ENCODE data around the gene TMPRSS9.
A peak's percentile ranks its signal among the peaks of the same experiment; 100 is the strongest.
"Not testable (repeated sequence)": the region's sequence is repeated elsewhere in the genome, so short reads cannot be mapped to it uniquely, and the experiment has no call there.

TMPRSS9 gene

DNA sequence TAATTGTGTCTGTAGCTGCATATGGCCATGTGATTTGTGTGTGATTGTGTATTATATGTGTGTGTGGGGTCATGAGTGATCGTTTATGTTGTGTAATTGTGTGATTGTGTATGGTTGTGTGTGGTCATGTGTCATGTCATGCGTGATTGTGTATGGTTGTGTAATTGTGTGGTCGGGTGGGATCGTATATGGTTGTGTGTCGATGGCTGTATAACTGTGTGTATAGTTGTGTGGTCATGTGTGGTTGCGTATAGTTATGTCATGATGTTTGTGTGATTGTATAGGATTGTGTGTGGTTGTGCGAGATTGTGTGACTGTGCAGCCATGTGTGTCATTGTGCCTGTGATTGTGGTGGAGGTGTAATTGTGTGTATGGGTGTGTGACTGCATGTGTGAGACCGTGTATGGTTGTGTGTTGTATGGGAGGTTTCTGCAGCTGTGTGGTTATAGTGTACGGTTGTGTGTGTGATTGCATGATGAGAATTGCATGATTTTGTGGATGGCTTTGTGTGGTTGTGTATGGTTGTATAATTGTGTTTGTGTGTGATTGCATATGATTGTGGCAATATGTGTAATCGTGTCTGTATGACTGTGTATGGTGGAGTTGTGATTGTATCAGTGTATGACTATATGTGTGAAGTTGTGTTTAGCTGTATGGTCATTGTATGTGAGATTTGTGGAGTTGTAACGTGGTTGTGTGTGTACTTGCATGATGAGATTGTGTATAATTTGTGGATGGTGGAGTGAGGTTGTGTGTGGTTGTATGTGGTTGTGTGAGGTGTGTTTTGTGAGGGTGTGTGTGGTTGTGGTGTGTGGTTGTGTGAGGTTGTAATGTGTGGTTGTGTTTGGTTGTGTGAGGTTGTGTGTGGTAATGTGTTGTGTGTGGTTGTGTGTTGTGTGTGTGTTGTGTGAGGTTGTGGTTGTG, 2.2 kb downstream of the TMPRSS9 start:
- DNase-seq = no peak

DNA sequence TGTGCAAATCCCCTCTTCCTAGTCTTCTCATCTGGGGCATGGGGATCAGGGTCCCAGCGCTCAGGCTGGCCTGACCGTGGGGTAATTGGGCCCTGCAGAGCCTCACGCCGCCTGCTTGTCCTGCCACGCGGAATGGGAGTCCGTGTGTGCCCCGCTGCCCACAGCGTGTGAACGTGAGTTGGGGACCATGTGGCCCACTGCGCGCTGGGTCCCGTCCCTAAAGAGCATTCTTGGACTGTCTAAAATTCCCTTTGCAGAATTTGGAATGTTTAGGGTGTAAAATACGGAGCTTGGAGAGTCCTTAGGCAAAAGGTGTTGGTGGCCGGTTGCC, 2.9 kb downstream of the TMPRSS9 start:
- no peak for DNase-seq

DNA sequence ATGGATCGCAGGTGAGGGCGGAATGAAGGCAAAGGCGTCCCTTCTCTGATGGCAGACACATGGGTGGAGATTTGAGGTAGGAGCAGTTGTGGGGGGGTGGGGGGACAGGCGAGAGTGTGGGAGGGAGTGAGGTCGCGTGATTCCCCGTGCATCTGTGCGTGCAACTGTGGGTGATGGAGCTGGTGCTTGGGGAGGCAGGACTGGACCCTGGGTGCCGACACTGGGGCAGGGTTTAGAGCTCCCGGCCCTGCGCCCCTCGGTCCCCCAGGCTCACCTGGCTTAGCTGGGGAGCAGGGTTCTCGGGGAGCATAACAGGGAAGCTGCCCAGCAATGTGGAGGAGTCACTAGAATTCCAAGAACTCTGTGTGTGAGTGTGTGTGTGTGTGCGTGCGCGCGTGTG, 3.4 kb downstream of the TMPRSS9 start:
- DNase-seq = no peak

DNA sequence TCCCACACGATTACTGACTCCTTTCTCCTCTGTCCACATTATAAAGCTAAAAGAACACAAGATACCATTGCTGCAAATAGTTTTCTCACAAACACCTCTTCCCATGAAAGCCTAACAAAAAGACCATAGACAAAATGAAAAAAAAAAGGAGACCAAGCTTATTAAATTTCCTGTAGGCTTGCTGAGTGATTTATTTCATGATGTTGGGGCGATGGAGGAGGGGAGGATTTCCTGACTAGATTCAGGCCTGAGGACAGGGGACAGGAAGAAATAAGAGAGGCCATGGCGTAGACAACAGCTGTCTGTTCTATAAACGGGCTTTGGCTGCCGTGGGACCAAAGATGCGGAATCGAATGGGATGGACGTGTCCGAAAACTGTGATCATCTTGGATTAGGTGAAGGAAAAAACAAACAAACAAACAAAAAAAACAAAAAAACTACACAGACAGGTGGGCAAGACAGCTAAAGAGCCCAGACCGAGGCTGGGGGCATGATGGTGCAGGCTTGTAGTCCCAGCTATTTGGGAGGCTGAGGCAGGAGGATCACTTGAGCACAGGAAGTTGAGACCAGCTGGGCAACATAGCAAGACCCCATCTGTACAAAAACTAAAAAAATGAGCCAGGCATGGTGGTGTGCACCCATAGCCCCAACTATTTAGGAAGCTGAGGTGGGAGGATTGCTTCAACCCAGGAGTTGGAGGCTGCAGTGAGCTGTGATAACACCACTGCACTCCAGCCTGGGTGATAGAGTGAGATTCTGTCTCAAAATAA, 5.3 kb downstream of the TMPRSS9 start:
- DNase-seq = no peak

DNA sequence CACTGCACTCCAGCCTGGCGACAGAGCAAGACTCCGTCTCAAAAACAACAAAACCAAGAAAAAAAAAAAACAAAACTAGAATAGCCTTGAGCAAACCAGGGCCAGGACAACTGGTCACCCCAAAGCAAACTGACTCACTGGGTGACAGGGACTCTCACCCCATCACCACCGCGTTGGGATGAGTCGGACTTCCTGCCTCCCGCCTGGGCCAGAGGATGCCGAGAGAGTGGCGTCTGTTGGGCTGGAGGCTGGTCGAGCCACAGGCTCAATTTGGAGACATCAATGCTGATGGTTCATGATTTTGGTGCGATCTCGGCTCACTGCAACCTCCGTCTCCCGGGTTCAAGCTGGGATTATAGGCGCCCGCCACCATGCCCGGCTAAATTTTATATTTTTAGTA, 11.6 kb downstream of the TMPRSS9 start:
- no peak for DNase-seq

DNA sequence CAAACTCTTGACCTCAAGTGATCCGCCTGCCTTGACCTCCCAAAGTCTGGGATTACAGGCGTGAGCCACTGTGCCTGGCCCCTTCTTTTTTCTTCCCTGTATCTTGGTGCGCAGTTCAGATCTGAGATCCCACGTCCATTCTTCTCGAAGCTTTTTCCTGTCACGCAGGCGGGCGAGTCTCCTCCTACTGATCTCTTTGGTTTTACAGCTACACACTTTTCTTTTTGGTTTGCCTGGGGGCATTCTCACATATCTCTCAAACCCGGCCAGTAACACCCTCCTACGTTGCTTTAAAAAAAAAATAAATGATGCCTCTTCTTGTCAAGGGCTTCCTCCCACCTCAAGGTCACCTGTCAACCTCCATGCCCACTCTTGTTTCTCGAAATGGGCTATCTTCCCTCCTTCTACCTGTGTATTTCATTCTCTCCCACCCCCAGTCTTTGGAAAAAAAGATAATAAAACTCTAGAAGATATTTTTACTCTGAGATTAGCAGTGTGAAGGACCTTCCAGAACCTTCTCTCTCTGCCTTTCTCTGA, 12.1 kb downstream of the TMPRSS9 start:
- no peak for DNase-seq

DNA sequence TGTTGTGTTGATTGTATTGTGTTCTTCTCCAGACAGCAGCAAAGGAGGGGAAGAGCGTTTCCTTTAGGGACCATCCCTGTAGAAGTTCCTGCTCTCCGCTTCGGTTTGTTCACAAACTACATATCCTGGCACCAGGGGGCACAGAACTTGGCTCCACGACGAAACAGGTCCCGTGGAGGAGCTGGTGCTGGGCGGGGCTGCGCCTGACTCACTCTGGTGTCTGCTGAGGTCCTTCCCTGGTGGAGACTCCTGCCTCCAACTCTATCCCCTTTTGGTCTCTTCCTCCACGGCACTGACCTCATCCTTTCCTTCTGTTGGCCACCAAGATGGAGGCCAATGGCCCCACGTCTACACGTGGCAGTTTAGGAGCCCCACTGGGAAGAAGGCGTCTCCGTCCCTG, 14.7 kb downstream of the TMPRSS9 start:
- no peak for DNase-seq

DNA sequence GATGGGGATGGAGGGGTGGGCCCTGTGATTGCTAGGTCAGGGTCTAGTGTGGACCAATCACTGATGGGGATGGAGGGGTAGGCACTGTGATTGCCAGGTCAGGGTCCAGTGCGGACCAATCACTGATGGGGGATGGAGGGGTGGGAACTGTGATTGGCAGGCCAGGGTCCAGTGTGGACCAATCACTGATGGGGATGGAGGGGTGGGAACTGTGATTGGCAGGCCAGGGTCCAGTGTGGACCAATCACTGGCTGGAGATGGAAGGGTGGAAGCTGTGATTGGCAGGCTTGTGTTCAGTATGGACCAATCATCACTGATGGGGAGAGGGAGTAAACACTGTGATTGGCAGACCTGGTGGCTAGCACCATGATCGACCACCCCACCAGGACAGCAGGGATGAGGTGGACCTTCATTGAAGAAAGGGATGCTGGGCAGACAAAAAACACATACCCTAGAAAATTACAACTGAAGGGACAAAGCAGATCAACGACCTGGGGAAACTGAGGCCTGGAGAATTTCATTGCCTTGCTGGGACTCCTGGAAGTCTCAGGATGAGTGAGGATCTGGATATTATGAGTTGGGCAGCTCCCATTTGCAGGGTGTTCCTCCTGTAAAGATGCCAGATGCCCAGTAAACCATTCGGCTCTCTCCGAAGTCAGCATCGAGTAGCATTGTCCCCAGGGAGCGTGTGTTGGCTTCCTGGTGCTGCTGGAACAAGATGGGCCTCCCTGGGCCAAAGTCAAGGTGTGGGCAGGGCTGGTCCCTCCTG, 15.5 kb downstream of the TMPRSS9 start:
- no peak for DNase-seq

DNA sequence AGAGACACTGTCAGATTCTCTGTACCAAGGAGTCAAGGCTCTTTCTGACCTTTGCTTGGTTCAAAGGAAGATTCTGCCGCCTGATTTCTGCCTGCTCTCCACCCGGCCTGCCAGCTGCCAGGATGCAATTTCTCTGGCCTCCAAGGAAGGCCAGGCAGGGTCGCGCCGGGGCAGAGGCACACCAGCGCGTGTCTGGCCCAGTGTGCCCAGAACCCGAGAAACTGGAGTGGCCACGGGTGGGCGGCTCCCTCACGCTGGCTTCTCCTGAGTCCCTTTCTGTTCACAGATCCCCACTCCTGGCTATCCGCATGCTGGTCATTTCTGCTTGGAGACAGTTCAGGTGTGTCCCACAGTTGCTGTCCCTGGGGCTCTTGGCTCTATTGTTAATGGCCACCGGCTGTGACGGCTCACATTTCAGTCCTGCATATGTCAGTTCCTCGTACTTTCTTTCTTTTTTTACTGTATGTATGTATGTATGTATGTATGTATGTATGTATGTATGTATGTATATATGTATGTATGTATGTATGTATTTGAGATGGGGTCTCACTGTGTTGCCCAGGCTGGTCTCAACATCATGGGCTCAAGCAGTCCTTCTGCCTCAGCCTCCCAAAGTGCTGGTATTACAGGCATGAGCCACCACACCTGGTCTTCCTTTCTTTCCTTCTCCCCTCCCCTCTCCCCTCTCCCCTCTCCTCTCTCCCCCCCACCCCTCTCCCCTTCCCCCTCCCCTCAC, 16.9 kb downstream of the TMPRSS9 start:
- no peak for DNase-seq

DNA sequence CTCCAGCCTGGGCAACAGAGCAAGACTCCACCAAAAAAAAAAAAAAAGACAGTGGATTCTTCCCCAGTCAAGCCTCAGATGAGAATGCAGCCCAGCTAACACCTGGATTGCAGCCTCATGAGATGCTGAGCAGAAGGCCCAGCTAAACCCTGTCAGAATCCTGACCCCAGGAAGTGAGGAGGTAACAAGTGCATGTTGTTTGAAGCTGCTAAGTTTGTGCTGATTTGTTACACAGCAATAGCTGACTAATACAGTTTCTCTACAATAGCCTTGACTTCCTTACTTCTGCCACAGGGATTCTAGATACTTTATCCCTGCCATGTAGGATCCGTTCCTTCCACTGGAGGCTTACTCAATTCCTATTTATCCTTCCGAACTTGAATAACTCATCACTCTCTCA, 20.5 kb downstream of the TMPRSS9 start:
- no peak for DNase-seq

DNA sequence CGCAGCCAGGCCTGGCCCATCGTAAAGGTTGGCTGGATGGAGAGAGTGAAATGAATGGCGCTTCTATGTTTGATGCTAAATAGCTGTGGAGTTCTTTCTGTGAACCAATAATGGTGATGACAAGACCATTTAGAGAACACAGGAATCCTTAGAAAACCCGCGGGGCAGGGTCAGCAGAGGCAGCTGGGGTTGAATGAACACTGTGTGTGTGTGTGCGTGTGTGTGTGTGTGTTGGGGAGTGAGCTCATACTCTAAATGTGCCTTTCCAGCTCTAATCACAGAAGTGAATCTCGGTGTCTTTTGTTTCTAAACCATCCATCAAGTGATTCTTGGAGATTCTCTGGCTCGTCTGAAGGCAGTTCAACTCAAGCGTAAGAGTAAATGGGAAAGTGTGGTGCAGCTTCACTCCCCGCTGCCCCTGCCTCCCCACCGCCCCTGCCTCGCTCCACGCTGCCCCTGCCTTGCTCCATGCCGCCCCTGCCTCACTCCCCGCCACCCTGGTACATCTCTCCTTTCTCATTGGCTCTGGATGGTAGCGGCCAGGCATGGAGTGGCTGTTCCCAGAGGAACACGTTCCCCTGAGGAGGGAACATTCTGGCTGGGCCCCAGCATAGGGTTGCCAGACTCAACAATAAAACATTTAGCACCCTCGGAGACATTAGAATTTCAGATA, 21.2 kb downstream of the TMPRSS9 start:
- DNase-seq = no peak

DNA sequence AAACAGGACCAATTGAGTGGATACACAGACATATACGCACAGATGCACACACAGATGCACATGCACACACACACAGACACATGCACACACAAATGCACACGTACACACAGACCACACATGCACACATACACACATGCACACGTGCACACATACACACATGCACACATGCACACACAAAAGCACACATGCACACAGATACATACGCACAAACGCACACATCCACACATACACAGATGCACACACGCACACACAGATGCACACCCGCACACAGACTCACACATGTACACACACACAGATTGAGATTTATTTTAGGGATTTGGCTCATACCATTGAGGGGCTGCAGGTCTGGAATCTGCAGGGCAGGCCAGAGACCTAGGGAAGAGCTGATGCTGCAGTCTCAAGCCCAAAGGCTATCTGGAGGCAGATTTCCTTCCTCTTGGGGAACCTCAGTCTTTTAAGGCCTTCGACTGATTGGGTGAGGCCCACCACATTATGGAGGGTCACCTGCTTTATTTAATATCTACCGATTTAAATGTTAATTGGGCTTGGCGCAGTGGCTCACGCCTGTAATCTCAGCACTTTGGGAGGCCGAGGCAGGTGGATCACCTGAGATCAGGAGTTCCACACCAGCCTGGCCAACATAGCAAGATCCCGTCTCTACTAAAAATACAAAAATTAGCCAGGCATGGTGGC, 22.6 kb downstream of the TMPRSS9 start:
- no peak for DNase-seq

DNA sequence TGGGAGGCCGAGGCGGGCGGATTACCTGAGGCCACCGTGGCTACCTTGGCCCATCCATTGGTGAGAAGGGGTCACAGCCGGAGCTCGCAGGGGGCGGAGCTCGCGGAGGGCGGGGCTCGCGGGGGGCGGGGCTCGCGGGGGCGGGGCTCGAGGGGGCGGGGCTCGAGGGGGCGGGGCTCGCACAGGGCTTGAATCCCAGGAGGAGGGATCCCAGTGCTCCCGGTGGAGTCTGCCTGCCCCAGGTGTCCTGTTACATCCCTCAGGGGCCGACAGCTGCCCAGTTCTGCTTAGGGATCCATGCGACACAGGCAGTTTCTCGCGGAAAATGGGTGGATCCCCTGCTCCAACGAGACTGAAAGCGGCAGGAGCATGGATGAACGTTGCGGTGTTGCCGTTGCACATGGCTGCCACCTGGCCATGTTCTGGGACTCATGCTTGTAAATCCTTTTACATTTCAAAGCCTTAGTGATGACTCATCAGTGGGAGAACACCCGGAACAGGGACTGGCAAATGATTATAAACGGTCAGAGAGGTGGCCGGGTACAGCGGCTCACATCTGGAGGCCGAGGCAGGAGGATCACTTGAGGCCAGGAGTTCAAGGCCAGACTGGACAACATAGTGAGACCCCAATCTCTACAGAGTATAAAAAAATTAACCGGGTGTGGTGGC, 25.1 kb downstream of the TMPRSS9 start:
- peak; percentile 31 for DNase-seq

DNA sequence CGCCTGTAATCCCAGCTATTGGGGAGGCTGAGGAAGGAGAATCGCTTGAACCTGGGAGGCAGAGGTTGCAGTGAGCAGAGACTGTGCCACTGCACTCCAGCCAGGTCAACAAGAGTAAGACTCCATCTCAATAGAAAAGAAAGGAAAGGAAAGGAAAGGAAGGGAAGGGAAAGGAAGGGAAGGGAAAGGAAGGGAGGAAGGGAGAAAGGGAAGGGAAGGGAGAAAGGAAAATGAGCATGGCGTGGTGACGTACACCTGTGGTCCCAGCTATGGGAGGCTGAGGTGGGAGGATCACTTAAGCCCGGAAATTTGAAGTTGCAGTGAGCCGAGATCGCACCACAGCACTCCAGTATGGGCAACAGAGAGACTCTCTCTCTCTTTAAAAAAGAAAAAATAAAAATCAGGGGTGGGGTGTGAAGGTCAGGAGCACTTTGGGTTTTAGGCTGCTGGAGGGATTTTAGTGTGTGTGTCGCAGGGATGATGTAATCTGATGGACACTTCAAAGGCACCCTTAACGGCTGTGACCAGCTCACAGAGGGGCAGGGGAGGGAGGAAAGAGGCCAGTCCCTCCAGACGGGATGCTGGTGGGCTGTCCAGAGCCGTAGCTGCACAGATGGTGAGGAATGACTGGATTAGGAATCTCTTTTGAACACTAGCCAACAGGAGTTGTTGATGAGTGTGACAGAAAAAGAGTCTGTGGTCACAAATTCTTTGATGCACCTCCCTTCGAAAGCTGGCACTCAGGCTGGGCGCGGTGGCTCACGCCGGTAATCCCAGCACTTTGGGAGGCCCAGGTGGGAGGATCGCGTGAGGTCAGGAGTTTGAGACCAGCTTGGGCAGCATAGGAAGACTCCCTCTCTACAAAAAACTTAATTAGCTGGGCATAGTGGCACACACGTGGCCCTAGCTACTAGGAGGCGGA, 27.6 kb downstream of the TMPRSS9 start:
- DNase-seq = no peak

DNA sequence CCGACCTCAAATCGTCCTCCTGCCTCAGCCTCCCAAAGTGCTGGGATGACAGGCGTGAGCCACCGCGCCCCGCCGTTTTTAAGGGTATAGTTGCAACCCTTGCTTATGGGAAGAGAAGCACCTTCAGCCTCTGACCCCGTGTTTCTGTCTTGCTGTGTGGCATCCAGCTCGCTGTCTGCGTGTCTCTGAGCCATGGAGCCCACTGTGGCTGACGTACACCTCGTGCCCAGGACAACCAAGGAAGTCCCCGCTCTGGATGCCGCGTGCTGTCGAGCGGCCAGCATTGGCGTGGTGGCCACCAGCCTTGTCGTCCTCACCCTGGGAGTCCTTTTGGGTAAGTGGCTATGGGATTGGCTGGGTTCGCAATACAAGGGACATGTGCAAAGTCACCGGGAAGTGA, 29.5 kb downstream of the TMPRSS9 start:
- no peak for DNase-seq

DNA sequence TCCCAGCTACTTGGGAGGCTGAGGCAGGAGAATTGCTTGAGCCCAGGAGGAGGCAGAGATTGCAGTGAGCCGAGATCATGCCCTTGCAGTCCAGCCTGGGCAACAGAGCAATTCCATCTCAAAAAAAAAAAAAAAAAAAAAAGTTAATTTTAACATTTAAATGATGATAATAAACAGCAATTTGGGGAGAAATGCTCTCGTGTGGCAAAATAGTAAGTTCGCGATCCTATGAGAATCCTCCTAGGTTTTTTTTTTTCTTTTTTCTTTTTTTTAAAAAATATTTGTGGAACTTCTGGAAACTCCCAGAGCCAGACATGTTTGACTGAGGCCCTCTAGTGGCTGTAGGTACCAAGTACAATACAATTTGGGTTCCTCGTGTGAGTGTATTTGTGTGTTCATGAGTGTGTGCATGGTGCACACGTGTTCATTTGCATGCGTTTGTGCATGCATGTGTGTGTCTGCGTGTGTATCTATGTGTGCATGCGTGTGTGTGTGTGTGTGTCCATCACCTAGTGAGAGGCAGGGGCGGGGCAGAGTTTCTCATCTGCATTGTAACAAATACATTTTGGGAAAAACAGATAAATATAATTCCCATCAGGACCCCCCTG, 31.2 kb downstream of the TMPRSS9 start:
- DNase-seq = peak; percentile 60

DNA sequence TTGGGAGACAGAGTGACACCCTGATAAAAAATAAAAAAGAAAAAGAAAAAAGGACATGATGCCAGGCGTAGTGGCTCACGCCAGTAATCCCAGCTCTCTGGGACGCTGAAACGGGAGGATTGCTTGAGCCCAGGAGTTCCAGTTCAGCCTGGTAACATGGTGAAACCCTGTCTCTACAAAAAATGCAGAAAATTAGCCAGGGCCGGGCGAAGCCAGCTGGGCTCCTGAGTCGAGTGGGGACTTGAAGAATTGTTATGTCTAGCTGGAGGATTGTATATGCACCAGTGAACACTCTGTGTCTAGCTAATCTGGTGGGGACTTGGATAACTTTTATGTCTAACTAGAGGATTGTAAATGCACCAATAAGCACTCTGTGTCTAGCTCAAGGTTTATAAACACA, 32.3 kb downstream of the TMPRSS9 start:
- no peak for DNase-seq

DNA sequence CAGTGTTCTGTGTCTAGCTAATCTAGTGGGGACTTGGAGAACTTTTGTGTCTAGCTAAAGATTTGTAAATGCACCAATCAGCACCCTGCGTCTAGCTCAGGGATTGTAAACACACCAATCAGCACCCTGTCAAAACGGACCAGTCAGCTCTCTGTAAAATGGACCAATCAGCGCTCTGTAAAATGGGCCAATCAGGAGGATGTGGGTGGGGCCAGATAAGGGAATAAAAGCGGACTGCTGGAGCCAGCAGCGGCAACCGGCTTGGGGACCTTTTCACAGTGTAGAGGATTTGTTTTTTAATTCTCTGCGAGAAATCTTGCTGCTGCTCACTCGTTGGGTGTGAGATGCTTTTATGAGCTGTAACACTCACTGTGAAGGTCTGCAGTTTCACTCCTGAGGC, 32.8 kb downstream of the TMPRSS9 start:
- DNase-seq = not testable (repeated sequence)

DNA sequence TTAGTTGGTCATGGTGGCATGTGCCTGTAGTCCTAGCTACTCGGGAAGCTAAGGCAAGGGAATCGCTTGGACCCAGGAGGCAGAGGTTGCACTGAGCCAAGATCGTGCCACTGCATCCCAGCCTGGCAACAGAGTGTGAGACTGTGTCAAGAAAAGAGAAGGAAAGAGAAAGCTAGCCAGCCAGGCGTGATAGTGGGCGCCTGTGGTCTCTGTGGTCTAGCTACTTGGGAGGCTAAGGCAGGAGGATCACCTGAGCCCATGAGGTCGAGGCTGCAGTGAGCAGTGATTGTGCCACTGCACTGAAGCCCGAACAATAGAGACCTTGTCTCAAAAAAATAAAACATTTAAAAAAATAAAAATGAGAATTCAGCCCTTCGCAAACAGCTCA, 34.0 kb downstream of the TMPRSS9 start:
- DNase-seq = no peak

All from NCI-H1105 (cell line).